Activated T-cell treated with anti-CD3 and anti-CD28 coated beads, Interleukin-2, amount 50 U/mL, for 24 hours (primary cell): Measurements from ENCODE around the gene CASD1.
A peak's percentile ranks its signal among the peaks of the same experiment; 100 is the strongest.

Source experiments
- DNase-seq: peaks from one replicate; pipeline ENCODE4 v3.0.0-alpha.2; 2020
- H3K27ac Mint-ChIP-seq: 2 replicates; pipeline ENCODE4 v1.8.0; 2020; ENCODE audit warnings: mild to moderate bottlenecking, mixed read lengths
- H3K27me3 Mint-ChIP-seq: 2 replicates; pipeline ENCODE4 v1.8.0; 2020; ENCODE audit warnings: mixed read lengths
- H3K36me3 Mint-ChIP-seq: 2 replicates; pipeline ENCODE4 v1.8.0; 2020; ENCODE audit warnings: low read depth, mixed read lengths
- H3K4me1 Mint-ChIP-seq: 2 replicates; pipeline ENCODE4 v1.8.0; 2020; ENCODE audit warnings: low read depth, mixed read lengths
- H3K4me3 Mint-ChIP-seq: 2 replicates; pipeline ENCODE4 v1.8.0; 2020; ENCODE audit warnings: mild to moderate bottlenecking, moderate library complexity, mixed read lengths
- H3K9me3 Mint-ChIP-seq: 2 replicates; pipeline ENCODE4 v1.8.0; 2020; ENCODE audit warnings: mixed read lengths

CASD1 gene

DNA sequence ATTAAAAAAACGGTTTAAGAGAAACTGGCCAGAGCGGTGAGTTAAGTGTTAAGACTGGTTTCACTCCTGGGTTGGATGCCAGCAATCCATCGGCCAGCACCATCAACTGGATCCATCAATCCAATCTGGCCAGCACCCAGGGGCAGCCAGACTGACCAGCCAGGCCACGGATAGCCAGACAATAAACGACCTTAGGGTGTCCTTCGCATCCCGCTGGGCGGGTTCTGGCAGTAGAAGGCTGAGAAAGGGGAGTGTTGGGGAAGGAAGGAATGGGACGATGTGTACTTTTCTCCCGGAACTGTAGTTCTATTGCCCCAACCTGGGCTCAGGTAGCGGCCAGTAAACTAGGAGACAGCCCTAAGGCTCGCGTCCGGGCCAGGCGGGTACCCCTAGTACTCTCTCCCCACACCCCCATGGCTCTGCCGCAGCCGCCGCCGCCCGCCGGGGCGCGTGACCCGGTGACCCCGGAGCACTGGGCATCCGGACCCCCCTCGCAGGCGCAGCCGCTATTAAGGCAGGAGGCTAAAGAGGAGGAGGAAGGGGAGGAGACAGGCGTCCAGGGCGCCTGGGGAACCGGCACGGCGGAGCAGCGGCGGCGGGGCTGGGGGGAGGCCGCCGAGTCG is at the start of gene CASD1:
TSS of gene CASD1 (plus strand) at position 546 of the 623 bp plus-strand sequence. CDS start 276 bp downstream, outside the sequence.
- Mint-ChIP-seq H3K36me3 (peaks cover 21% of the 10 kb centered on the region), H3K27ac (peak within 1 kb of the TSS; percentile 96), H3K9me3 (no peaks in the 10 kb centered on the region), H3K4me1 (peaks cover 44% of the 10 kb centered on the region), H3K27me3 (no peaks in the 10 kb centered on the region), H3K4me3 (peak within 1 kb of the TSS; percentile 86)
- DNase-seq: peak; percentile 83

- Mint-ChIP-seq H3K27ac (no peak overlapping the region), H3K4me3 (no peak overlapping the region)
Measured at GRCh38 chr7:94466516-94466915, 43.1 kb upstream of the CASD1 start.

DNA sequence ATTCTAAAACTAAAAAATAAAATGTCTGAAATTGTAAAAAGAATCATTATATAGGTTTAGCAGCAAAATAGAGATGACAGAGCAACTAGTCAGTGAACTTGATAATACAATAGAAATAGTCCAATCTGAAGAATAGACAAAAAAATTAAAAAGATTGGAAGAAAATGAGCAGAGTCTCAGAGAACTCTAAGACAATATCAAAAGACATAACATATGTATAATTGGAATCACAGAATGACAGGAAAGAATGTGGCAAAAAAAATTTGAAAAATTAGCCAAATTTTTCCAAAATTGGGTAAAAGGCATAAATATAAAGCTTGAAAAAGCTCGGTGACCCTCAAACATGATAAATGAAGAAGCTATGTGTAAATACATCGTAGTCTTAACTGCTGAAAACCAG is 38.0 kb upstream of the CASD1 start:
- peaks cover 3% of the 10 kb centered on the region for H3K9me3 Mint-ChIP-seq
- peaks cover 18% of the 10 kb centered on the region for H3K27me3 Mint-ChIP-seq
- no peak overlapping the region for H3K27ac Mint-ChIP-seq
- H3K4me3 Mint-ChIP-seq: no peak overlapping the region
- no peak for DNase-seq
- no peaks in the 10 kb centered on the region for H3K36me3 Mint-ChIP-seq
- H3K4me1 Mint-ChIP-seq: no peaks in the 10 kb centered on the region

More at GRCh38 chr7:94466516-94466915, 43.1 kb upstream of the CASD1 start:
- DNase-seq: no peak
- peaks cover 6% of the 10 kb centered on the region for H3K27me3 Mint-ChIP-seq
- no peaks in the 10 kb centered on the region for H3K36me3 Mint-ChIP-seq
- peaks cover under 1% of the 10 kb centered on the region for H3K9me3 Mint-ChIP-seq
- no peaks in the 10 kb centered on the region for H3K4me1 Mint-ChIP-seq

- H3K4me1 Mint-ChIP-seq: no peaks in the 10 kb centered on the region
- no peak for DNase-seq
Measured at GRCh38 chr7:94472608-94473007, 37.0 kb upstream of the CASD1 start.

GRCh38 chr7:94476251-94476840 is 33.3 kb upstream of the CASD1 start:
- H3K27me3 Mint-ChIP-seq: peaks cover 22% of the 10 kb centered on the region
- H3K4me3 Mint-ChIP-seq: no peak overlapping the region
- no peak overlapping the region for H3K27ac Mint-ChIP-seq
- peaks cover 3% of the 10 kb centered on the region for H3K9me3 Mint-ChIP-seq
- no peaks in the 10 kb centered on the region for H3K36me3 Mint-ChIP-seq
- no peak for DNase-seq
- no peaks in the 10 kb centered on the region for H3K4me1 Mint-ChIP-seq

More at GRCh38 chr7:94472608-94473007, 37.0 kb upstream of the CASD1 start:
- H3K27ac Mint-ChIP-seq: no peak overlapping the region
- no peak overlapping the region for H3K4me3 Mint-ChIP-seq
- peaks cover 3% of the 10 kb centered on the region for H3K9me3 Mint-ChIP-seq
- peaks cover 18% of the 10 kb centered on the region for H3K27me3 Mint-ChIP-seq
- H3K36me3 Mint-ChIP-seq: no peaks in the 10 kb centered on the region

- no peak overlapping the region for H3K27ac Mint-ChIP-seq
- peaks cover 28% of the 10 kb centered on the region for H3K27me3 Mint-ChIP-seq
- no peaks in the 10 kb centered on the region for H3K36me3 Mint-ChIP-seq
- no peaks in the 10 kb centered on the region for H3K9me3 Mint-ChIP-seq
- no peaks in the 10 kb centered on the region for H3K4me1 Mint-ChIP-seq
- H3K4me3 Mint-ChIP-seq: no peak overlapping the region
- no peak for DNase-seq
Measured at GRCh38 chr7:94477878-94478277, 31.7 kb upstream of the CASD1 start.

- no peaks in the 10 kb centered on the region for H3K9me3 Mint-ChIP-seq
- peaks cover 33% of the 10 kb centered on the region for H3K27me3 Mint-ChIP-seq
- H3K27ac Mint-ChIP-seq: no peak overlapping the region
- H3K4me3 Mint-ChIP-seq: no peak overlapping the region
- H3K36me3 Mint-ChIP-seq: no peaks in the 10 kb centered on the region
- H3K4me1 Mint-ChIP-seq: no peaks in the 10 kb centered on the region
- DNase-seq: no peak
Measured at GRCh38 chr7:94478648-94479214, 30.9 kb upstream of the CASD1 start.

GRCh38 chr7:94481279-94481678 is 28.3 kb upstream of the CASD1 start:
- Mint-ChIP-seq H3K4me3 (no peak overlapping the region), H3K9me3 (no peaks in the 10 kb centered on the region), H3K27me3 (peaks cover 33% of the 10 kb centered on the region), H3K27ac (no peak overlapping the region), H3K4me1 (no peaks in the 10 kb centered on the region), H3K36me3 (no peaks in the 10 kb centered on the region)
- DNase-seq: no peak

DNA sequence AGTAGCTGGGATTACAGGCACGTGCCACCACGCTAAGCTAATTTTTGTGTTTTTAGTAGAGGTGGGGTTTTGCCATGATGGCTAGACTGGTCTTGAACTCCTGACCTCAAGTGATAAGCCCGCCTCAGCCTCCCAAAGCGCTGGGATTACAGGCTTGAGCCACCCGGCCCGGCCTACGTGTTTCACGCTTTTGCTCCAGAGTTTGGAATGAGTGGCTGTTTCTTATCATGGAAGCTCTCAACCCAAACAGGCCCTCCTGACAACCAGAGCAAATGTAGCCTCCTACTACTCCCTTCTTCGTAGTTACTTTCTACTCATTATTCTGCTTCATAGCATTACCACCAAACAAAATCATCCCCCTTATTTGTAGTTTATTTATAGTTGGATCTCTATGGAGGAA is 26.8 kb upstream of the CASD1 start:
- H3K4me3 Mint-ChIP-seq: no peak overlapping the region
- no peaks in the 10 kb centered on the region for H3K9me3 Mint-ChIP-seq
- peaks cover 42% of the 10 kb centered on the region for H3K27me3 Mint-ChIP-seq
- H3K36me3 Mint-ChIP-seq: no peaks in the 10 kb centered on the region
- H3K27ac Mint-ChIP-seq: no peak overlapping the region
- no peak for DNase-seq
- no peaks in the 10 kb centered on the region for H3K4me1 Mint-ChIP-seq

DNA sequence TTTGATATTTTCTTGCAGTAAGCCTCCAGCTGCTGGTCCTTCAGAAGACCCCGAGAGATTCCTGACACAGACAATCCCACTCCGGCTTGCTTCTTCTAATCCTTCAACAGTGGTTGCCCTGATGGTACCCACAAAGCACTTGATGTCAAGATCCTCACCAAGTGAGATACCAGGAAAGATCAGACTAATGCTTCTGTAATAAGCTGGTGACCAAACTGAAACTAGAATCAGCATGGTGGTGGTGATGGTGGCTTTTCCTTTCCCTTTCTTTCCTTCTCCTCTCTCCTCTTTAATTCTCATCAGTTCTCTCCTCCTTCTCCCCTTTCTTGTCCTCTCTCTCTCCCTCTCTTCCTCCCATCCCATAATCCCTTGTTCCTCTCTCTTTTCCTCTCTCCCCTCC is 25.8 kb upstream of the CASD1 start:
- H3K4me3 Mint-ChIP-seq: no peak overlapping the region
- no peaks in the 10 kb centered on the region for H3K4me1 Mint-ChIP-seq
- no peaks in the 10 kb centered on the region for H3K36me3 Mint-ChIP-seq
- H3K27me3 Mint-ChIP-seq: peaks cover 46% of the 10 kb centered on the region
- H3K27ac Mint-ChIP-seq: no peak overlapping the region
- no peak for DNase-seq
- no peaks in the 10 kb centered on the region for H3K9me3 Mint-ChIP-seq

- H3K4me1 Mint-ChIP-seq: no peaks in the 10 kb centered on the region
- H3K27ac Mint-ChIP-seq: no peak overlapping the region
- peaks cover 51% of the 10 kb centered on the region for H3K27me3 Mint-ChIP-seq
- no peaks in the 10 kb centered on the region for H3K36me3 Mint-ChIP-seq
- H3K4me3 Mint-ChIP-seq: no peak overlapping the region
- no peak for DNase-seq
- no peaks in the 10 kb centered on the region for H3K9me3 Mint-ChIP-seq
Measured at GRCh38 chr7:94486216-94486615, 23.4 kb upstream of the CASD1 start.

GRCh38 chr7:94491410-94491809 is 18.2 kb upstream of the CASD1 start:
- Mint-ChIP-seq H3K9me3 (no peaks in the 10 kb centered on the region), H3K4me3 (no peak overlapping the region), H3K27ac (no peak overlapping the region), H3K27me3 (peaks cover 42% of the 10 kb centered on the region), H3K36me3 (no peaks in the 10 kb centered on the region), H3K4me1 (peaks cover 7% of the 10 kb centered on the region)
- no peak for DNase-seq

- Mint-ChIP-seq H3K27ac (no peak overlapping the region), H3K4me1 (peaks cover 11% of the 10 kb centered on the region), H3K9me3 (no peaks in the 10 kb centered on the region), H3K27me3 (peaks cover 43% of the 10 kb centered on the region), H3K4me3 (no peak overlapping the region), H3K36me3 (no peaks in the 10 kb centered on the region)
- DNase-seq: no peak
Measured at GRCh38 chr7:94492601-94493000, 17.0 kb upstream of the CASD1 start.

DNA sequence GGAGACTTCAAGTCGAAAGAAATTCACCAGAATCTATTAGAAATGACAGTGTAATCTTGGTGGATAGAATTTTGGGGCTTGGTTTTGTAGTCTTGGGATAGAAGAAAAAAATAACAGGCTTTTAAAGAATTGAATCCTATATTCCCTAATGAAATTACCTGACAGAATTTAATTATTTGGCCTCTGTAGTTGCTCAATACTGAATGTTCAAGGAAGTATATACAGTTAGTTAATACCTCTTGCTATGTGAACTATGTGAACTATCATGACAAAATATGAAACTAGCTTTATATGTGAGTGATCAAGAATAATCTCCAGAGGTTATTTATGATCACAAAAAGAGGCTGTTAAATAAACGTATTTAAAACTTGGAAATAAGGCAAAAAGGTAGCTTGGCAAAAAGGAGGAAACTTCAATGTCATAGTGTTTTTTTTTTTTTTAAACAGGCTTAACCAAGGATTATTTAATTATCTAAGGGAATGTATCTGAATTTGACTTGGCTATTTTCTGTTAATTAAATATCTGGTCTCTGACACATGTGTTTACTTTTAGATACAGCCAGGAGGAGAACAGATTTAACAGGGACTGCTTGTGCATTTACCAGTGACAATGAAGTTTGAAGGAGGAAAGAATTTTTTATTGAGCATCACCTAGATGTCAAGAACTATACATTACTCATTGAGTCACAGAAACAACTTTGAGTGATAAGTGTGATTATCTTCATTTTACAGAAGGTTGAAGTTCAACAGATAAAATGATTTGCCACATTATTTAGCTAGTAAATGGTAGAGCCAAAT is 11.5 kb upstream of the CASD1 start:
- Mint-ChIP-seq H3K4me3 (no peak overlapping the region), H3K4me1 (peaks cover 6% of the 10 kb centered on the region), H3K9me3 (no peaks in the 10 kb centered on the region), H3K36me3 (no peaks in the 10 kb centered on the region), H3K27ac (no peak overlapping the region), H3K27me3 (peaks cover 32% of the 10 kb centered on the region)
- no peak for DNase-seq

GRCh38 chr7:94498918-94499317 is 10.7 kb upstream of the CASD1 start:
- peaks cover 30% of the 10 kb centered on the region for H3K27me3 Mint-ChIP-seq
- no peak overlapping the region for H3K27ac Mint-ChIP-seq
- H3K36me3 Mint-ChIP-seq: no peaks in the 10 kb centered on the region
- DNase-seq: no peak
- H3K4me1 Mint-ChIP-seq: peaks cover 4% of the 10 kb centered on the region
- no peak overlapping the region for H3K4me3 Mint-ChIP-seq
- H3K9me3 Mint-ChIP-seq: no peaks in the 10 kb centered on the region
